Anterior cingulate cortex (tissue), 58 donors: Measurements from ENCODE around the gene PIGN.
"Not testable (repeated sequence)": the region's sequence is repeated elsewhere in the genome, so short reads cannot be mapped to it uniquely, and the experiment has no call there.

Experiments used
- DNase-seq, 58 donors: peaks; one replicate each; lab custom pipeline; 2025; lab: John Stamatoyannopoulos, UW

The PIGN gene

DNA sequence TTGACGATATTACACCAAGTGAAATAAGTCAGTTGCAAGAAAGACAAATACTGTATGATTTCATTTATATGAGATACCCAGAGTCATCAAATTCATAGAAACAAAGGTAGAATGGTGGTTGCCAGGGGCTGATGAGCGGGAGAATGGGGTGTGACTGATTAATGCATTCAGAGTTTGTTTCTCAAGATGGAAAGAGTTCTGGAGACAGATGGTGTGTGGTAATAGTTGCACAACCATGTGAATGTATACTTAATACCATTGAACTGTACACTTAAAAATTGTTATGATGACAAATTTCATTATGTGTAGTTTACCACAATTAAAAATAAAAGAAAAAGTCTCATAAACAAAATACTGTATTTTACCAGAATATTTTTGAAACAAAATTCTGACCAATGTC, 117.3 kb downstream of the PIGN start:
- no peak for DNase-seq

- DNase-seq: peak in 2 of 58 donors; percentile 1
Measured at GRCh38 chr18:62066102-62066818, 120.6 kb downstream of the PIGN start.

- no peak for DNase-seq
Measured at GRCh38 chr18:62064361-62064760, 122.5 kb downstream of the PIGN start.

DNA sequence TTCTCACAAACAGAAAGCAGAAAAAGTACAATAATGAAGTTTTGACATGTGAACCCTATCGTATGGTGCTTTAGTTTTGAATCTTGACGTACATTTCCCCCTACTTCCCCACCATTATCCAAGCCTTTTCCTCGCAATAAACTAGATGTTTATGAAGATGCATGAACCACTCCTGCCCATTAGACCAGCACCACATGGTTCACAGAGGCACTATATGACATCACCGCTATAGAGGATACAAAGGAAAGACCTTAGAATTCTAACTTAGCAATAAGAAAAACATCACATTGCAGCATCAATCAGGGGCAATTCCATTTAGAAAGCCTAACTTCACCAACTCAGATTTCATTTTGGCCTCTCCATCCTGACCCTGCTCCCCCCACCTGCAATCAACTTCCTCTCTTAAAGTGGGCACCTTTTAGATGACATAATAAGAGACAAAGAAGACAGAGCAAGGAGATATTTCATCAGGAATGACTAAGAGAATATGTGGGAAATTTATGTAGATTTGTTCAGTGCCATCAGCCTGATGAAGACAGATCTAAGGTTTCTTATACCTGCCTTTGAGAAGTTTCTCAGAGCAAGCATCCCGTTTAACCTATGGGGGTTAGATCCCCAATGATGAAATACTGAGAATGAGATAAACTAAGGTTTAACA, 124.9 kb downstream of the PIGN start:
- no peak for DNase-seq

GRCh38 chr18:62060820-62061219, 126.0 kb downstream of the PIGN start:
- DNase-seq: no peak

- no peak for DNase-seq
Measured at GRCh38 chr18:62054929-62055498, 131.8 kb downstream of the PIGN start.

DNA sequence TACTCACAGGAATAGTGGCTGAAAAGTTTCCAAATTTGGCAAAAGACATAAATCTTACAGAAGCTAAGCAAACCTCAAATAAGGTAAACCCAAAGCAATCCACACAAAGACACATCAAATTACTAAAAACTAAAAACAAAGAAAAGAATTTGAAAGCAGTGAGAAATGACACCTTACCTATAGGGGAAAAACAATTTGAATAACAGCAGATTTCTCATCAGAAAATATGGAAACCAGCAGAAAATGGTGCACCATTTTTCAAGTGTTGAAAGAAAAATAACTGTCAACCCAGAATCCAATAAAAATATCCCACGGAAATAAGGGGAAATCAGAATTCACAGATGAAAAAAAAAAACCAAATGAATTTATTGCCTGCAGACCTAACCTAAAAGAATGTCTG, 138.6 kb downstream of the PIGN start:
- no peak for DNase-seq

GRCh38 chr18:62045316-62045715, 141.5 kb downstream of the PIGN start:
- DNase-seq: peak in 22 of 58 donors; percentile 1 to 43 (median 11)

GRCh38 chr18:62044490-62045000, 142.3 kb downstream of the PIGN start:
- no peak for DNase-seq

GRCh38 chr18:62037989-62038778, 148.7 kb downstream of the PIGN start:
- no peak for DNase-seq

GRCh38 chr18:62037012-62037742, 149.7 kb downstream of the PIGN start:
- DNase-seq: no peak

- not testable (repeated sequence) for DNase-seq
Measured at GRCh38 chr18:62034286-62034685, 152.6 kb downstream of the PIGN start.

GRCh38 chr18:62033756-62034155, 153.1 kb downstream of the PIGN start:
- DNase-seq: no peak

GRCh38 chr18:62033207-62033606, 153.6 kb downstream of the PIGN start:
- no peak for DNase-seq

GRCh38 chr18:62030091-62030985, 156.5 kb downstream of the PIGN start:
- DNase-seq: no peak

DNA sequence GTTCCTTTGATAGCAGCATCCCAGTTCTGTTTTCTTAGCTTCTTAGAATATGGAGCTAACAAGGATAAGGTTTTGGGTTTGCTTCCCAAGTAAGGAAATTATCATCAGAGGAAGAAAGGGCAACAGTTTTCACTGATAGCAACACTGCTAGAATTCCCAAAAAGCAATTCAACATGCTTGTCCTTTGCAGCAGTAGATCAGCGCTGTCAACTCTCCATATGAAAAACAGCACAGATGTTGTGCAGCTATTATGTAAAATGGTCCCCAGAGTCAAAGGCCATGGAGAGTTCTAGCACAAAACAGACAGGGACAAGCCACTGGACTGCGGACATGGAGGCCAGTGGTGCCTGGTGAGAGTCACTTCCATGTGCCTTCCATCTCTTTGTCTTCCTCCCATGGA, 158.1 kb downstream of the PIGN start:
- no peak for DNase-seq

DNA sequence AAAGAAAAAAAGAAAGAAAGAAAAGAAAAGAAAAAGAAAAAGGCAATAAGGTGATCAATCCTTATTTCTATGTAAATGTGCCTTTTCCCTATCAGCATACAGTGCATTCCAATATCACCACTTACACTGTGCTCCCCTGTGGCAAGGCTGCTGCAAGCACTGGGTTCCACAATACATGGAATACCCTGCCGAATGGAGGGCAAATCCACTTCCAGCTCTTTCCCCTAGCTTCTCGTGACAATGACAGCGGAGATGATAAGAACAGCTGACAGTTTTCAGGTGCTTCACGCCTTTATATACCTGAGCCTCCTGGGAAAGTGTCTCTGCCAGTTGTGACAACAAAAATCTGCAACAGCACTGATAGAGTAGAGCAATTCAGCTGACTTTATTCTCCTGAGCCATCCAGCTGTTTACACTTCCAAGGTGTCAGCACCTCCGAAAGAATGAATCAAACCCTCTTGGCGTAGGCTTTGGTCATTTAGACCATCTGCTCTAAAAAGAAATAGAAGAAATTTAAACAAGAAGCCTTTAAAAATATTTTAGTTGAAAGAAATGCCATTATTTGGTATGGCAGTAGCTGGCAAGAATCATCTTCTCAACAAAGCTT, 158.8 kb downstream of the PIGN start:
- no peak for DNase-seq

- DNase-seq: no peak
Measured at GRCh38 chr18:62026586-62026985, 160.3 kb downstream of the PIGN start.

DNA sequence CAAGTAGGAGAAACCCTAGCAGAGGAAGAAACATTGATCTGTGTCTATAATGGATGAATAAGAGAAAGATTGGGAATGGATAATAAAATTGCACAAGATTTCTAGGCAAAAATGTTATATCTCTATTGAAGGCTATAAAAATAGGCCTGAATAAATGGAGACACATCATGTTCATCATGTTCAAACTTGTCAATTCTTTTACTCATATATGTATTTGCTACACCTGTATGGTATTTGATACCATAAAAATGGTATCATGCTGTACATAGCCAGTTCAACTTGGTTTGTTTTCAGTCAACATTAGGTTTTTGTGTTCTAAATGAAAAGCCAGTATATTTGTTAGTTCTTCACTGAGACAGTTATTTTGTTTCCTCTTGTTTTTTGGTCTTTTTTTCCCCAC, 161.9 kb downstream of the PIGN start:
- DNase-seq: no peak
